Left lobe of liver (tissue), 2 donors: Measurements from ENCODE around the gene TSC22D4. TPM values are rescaled to one million over a fixed set of nuclear protein-coding genes. Genes with fewer than 3 reads are reported as not detected.
A peak's percentile ranks its signal among the peaks of the same experiment; 100 is the strongest.
"Not testable (repeated sequence)": the region's sequence is repeated elsewhere in the genome, so short reads cannot be mapped to it uniquely, and the experiment has no call there.

Experiments
- ATAC-seq: fragments of 200-7000 bp; cut with Tn5 transposase; one replicate; pipeline ENCODE4 v1.9.1; 2020; ENCODE audit warnings: mild to moderate bottlenecking, moderate library complexity
- DNase-seq: peaks from one replicate; pipeline ENCODE4 v3.0.0-alpha.2; 2020; ENCODE audit warnings: low spot score
- total RNA-seq: library from RNA; stranded (reverse); gene quantifications from one replicate; pipeline ENCODE4 v1.2.1, GENCODE V29; 2021
- donor health status: DM: no; HTN: no; CAD: no; lungs with moderate emphysema.
- donor health status: DM: no; HTN: yes; CAD: no.

TSC22D4 gene
- total RNA-seq, 1 donor from 2014 or later: 16.9 TPM

- not testable (repeated sequence) for ATAC-seq, DNase-seq
Observed at GRCh38 chr7:100447363-100447762, 31.7 kb downstream of the TSC22D4 start.

DNA sequence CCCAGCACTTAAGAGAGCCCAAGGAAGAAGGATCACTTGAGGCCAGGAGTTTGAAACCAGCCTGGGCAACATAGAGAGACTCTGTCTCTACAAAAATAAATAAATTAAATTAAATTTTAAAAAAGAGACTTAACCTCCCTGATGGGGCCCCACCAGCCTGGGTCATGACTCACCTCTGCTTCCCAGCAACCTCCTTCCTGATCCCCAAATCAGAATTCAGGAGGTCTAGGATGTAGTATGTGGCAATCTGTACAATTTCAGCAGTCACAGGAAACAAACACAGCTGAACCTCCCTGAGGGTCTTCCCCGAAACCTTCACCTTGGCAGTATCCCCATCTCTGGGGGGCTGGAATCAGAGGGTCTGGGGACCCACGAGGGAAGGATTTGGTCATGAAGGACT is 33.0 kb downstream of the TSC22D4 start:
- ATAC-seq: no peak
- no peak for DNase-seq

DNA sequence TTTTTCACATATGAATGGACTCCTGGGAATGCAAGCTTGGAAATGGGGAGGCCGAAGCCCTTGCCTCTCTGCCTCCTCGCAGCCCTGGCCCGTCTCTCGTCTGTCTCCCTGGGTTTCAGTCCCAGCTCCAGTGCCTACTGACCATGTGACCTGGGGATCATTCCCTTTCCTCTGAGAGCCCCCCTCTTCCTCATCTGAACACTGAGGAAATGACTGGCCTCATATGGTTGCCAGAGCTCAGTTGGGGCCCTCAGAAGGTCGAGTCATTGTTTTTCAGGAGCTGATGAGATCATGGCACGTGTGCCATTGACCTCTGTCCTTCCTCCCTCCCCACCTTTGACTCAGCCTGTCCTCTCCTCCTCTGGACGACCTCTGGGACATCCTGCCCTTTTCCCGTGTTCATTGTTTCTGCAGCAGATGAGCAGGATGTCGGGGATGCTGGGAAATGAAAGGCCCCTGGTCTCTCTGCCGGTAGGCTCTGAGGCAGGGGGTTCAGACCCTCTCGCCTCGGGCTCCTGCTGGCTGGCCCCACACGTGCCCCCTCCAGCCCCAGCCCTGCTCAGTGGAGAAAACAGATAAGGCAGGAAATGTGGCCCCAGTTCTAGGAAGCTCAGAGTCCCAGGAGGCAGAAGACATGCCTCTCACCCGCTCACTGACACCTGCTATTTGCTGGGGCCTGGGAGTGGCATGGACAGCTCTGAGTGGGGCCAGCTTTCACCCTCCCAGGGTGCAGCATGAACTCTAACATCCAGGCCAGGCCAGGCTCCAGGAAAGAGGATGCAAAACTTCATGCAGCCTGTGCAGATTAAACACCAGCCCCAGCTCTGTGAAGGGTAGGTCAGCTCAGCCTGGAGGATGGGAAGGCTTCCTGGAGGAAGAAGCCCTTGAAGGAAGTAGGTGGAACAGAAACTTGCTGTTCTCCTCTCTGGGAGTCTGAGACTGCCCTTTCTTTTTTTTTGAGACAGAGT is 34.4 kb downstream of the TSC22D4 start:
- ATAC-seq: peak; percentile 81

DNA sequence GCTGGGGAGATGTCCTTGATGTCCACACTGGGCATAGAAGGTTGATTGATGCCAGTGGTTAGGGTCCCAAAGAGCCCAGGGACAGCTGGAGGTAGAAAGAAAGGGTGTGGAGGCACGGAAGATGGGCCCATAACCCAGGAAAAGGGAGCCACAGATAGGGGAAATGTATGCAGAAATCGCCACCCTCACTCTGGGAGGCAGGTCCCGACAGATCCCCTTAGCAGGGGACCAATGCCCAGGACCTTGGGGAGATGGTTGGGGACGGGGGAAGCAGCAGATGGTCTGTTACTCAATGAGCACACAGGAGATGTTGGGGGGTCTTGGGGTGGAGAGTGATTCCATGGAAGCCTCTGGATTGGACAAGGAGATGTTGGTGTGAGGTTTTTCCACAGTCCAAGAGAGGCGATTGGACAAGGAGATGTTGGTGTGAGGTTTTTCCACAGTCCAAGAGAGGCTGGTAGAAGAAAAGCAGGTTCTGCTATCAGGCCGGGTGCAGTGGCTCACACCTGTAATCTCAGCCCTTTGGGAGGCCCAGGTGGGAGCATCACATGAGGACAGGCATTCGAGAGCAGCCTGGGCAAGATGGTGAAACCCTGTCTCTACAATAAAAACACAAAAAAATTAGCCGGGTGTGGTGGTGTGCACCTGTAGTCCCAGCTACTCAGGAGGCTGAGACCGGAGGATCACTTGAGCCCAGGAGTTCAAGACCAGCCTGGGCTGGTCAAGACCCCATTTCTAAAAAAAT is 35.7 kb downstream of the TSC22D4 start:
- no peak for ATAC-seq
- no peak for DNase-seq

More for the DNA sequence above, 34.4 kb downstream of the TSC22D4 start:
- peak; percentile 68 for DNase-seq

DNA sequence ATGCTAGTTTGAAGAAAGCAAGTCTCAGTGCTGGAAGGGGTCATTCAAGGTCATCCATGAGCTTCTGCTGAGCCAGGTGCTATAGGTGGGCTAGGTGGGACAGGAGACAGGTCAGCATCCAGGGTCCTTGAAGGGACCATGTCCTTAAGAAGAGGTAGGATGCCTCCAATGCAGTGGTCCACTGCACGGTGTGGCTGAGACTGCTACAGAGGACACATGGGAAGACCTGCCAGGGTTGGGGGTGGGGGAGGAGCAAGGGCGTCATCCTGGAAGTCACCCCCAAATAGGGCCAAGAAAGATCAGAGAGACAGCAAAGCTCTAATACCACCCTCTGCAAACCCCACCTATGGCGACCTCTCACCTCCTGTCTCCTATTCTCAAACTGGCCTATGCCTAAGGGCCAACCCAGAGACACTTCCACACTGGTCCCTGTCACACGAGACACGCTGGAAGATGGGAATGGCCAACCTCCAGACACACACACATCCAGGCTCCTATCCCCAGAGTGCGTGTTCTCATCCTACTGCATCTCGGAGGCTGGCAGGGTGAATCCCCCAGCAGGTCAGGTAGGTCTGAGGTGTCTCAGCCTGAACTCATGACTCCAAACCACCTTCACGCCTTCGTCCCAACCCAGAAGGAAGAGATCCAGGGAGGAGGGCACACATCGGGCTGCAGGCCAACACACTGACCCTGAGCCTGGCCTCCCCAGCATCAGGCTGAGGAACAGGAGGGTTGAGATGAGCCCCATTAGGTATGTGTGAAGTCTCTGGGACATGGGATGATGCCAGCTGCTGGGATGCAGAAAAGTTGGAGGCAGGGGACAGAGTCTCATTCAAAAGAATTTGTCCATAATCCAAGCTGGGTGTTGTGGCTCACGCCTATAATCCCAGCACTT is 37.1 kb downstream of the TSC22D4 start:
- DNase-seq: peak; percentile 42
- no peak for ATAC-seq

DNA sequence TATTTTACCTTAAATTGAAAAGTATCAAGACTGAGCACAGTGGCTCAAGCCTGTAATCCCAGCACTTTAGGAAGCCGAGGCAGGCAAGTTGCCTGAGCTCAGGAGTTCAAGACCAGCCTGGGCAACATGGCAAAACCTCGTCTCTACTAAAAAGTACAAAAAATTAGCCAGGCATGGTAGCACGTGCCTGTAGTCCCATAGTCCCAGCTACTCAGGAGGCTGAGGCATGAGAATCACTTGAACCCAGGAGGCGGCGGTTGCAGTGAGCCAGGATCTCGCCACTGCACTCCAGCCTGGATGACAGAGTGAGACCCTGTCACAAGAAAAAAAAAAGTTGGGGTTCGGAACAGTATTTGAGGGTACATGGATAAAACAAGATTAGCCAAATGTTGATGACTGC is 39.8 kb downstream of the TSC22D4 start:
- DNase-seq: peak; percentile 36
- not testable (repeated sequence) for ATAC-seq

- not testable (repeated sequence) for ATAC-seq
- DNase-seq: peak; percentile 27
Observed at GRCh38 chr7:100438731-100439130, 40.3 kb downstream of the TSC22D4 start.

DNA sequence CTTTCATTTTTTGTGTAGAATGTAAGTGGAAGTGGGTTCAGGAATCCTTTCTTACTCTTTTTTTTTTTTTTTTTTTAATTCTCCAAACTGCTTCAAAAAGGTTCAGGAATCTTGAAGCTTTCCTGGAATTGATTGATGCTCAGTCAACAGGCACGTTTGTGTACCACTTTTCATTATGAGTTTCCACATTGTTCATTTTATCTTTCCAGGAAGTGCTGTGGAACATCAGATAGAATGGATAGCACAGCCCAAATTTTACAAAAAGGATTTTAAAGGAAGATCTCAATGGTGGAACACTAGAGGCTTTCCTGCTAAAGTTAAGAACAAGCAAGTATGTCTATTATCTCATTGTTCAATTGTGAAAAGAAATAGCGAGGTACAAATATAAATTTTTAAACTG is 40.8 kb downstream of the TSC22D4 start:
- DNase-seq (no peak), ATAC-seq (no peak)

- DNase-seq: peak; percentile 50
- ATAC-seq: no peak
Observed at GRCh38 chr7:100437150-100438100, 41.6 kb downstream of the TSC22D4 start.

DNA sequence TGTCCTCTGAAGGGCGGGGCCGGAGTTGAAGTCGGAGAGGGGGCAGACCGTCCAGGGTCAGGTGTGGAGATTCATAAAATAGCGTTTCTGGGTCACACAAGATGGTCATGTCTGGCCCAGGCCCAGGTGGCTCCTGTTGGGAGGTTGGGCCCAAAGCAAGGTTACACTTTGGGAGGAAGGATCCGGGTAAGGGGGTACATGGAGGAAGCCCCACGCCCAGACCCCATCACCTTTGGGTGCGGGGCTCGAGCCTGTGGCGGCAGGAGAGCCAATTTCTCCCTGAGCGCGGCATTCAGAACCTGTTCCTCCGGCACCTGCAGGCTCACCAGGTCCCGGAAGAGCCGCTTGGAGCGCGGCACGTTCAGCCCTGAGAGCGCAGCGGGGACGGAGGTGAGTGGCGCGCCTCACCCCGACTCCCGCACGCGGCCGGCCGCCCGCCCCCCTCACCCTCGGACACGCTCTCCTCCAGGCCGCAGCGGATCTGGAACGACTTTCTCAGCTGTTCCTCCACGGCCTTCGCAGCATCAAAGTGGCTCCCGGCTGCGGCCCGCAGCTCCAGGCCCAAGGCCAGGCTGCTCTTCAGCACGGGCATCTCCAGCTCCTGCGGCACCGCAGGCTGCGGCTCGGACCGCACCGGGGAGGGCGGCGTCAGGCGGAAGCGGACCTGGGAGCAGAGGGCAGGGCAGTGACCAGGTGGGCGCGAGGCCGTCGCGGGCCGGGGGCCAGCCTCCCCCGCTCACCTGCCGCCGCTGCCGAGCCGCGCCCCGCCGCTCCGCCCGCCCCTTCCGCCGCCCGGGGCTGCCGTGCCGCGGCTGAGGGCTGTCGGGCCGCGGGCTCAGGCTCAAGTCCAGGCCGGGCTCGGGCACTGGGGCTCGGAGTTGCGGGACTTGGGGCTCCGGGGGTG is 43.4 kb downstream of the TSC22D4 start:
- ATAC-seq (peak; percentile 67), DNase-seq (no peak)

DNA sequence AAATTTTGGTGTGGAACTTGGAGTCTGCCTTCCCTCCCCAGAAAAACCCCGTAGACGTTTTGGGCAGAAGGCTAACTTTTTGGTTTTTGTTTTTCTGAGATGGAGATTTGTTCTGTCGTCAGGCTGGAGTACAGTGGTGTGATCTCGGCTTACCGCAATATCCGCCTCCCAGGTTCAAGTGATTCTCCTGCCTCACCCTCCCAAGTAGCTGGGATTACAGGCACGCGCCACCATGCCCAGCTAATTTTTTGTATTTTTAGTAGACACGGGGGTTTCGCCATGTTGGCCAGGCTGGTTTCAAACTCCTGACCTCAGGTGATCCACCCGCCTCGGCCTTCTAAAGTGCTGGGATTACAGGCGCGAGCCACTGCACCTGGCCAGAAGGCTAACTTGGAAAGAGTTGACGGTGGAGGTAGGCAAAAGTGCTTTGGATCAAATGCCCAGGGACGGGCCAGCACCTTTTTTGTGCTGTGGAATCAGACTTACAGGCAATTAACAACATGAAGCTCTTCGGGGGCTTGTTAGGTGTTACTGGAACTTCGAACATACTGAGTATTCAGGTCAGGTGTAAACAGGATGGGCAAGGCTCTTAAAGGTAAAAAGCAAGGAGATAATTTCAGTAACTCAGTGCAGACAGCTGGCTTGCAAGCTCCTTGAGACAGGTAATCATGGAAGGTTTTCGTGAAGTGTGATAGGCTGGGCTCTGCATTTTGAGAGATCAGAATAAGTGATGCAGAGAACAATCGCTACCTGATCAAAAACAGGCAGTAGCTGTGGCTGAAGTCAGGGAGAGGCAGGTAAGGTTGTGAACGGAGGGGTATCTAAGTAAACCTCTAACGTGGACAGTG is 44.5 kb downstream of the TSC22D4 start:
- DNase-seq: peak; percentile 32
- ATAC-seq: no peak

- ATAC-seq: no peak
- no peak for DNase-seq
Observed at GRCh38 chr7:100433592-100434296, 45.3 kb downstream of the TSC22D4 start.

DNA sequence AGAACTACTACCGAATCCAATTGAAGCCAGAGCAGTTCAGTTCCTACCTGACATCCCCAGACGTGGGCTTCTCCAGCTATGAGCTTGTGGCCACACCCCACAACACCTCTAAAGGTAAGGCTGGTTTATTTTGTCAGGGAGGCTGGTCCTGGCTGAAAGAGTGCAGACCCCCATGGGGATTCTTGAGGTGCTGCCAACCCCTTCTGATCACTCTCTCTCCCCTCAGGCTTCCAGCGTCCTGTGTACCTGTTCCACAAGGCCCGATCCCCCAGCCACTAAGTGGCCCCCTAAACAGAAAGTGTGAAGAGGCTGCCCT is 45.8 kb downstream of the TSC22D4 start:
- ATAC-seq: no peak

GRCh38 chr7:100432621-100433275 is 46.3 kb downstream of the TSC22D4 start:
- DNase-seq: no peak

More for the DNA sequence above, 45.8 kb downstream of the TSC22D4 start:
- DNase-seq: no peak

DNA sequence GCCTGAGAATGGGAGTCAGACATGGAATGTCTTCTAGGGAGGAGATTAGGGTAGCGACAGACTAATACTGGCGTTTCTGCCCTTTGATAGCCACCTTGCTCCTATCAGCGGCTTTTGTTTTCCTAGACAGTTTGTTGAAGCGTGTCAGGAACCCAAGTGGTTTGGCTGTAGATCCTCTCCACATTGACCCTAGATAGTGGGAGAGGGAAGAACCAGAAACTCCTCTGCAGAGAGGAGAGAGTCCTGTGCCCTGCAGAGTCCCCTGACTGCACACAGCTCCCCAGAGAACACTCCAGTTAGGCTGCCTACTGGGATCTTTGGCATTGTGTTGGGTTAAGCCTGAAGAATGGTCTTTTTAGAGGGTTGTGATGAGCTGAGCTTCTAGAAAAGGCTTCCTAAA is 47.0 kb downstream of the TSC22D4 start:
- DNase-seq: no peak
- ATAC-seq: no peak

More at GRCh38 chr7:100432621-100433275, 46.3 kb downstream of the TSC22D4 start:
- no peak for ATAC-seq

GRCh38 chr7:100431286-100431735 is 47.7 kb downstream of the TSC22D4 start:
- ATAC-seq: no peak
- no peak for DNase-seq
